Measurements from ENCODE around the gene KIF26A.
"Not testable (repeated sequence)": the region's sequence is repeated elsewhere in the genome, so short reads cannot be mapped to it uniquely, and the experiment has no call there.

The KIF26A gene

GRCh38 chr14:104206281-104206904 lies 68.0 kb downstream of the KIF26A start:
- DNase-seq (ENCODE audit: low read depth in 4 of 4, low spot score in 1 of 4) = no peak

- DNase-seq (ENCODE audit: low read depth in 4 of 4, low spot score in 1 of 4) = no peak
These were observed 69.0 kb downstream of the KIF26A start for GRCh38 chr14:104207142-104208014.

GRCh38 chr14:104208015-104208295 lies 69.6 kb downstream of the KIF26A start:
- DNase-seq (ENCODE audit: low read depth in 4 of 4, low spot score in 1 of 4) = not testable (repeated sequence)

- DNase-seq (ENCODE audit: low read depth in 4 of 4, low spot score in 1 of 4) = not testable (repeated sequence)
These were observed 69.9 kb downstream of the KIF26A start for GRCh38 chr14:104208331-104208730.

GRCh38 chr14:104209071-104209470 lies 70.7 kb downstream of the KIF26A start:
- not testable (repeated sequence) for DNase-seq (ENCODE audit: low read depth in 4 of 4, low spot score in 1 of 4)

- no peak for DNase-seq (ENCODE audit: low read depth in 4 of 4, low spot score in 1 of 4)
These were observed 71.8 kb downstream of the KIF26A start for GRCh38 chr14:104209985-104210816.

- DNase-seq (ENCODE audit: low read depth in 4 of 4, low spot score in 1 of 4) = no peak
These were observed 72.4 kb downstream of the KIF26A start for GRCh38 chr14:104210817-104211195.

- DNase-seq (ENCODE audit: low read depth in 4 of 4, low spot score in 1 of 4) = no peak
These were observed 72.8 kb downstream of the KIF26A start for GRCh38 chr14:104211215-104211614.

GRCh38 chr14:104211741-104212140 lies 73.4 kb downstream of the KIF26A start:
- DNase-seq (ENCODE audit: low read depth in 4 of 4, low spot score in 1 of 4) = no peak

GRCh38 chr14:104212206-104213095 lies 74.1 kb downstream of the KIF26A start:
- DNase-seq (ENCODE audit: low read depth in 4 of 4, low spot score in 1 of 4) = no peak

GRCh38 chr14:104213301-104214034 lies 75.1 kb downstream of the KIF26A start:
- DNase-seq (ENCODE audit: low read depth in 4 of 4, low spot score in 1 of 4) = no peak

- DNase-seq (ENCODE audit: low read depth in 4 of 4, low spot score in 1 of 4) = no peak
These were observed 76.2 kb downstream of the KIF26A start for GRCh38 chr14:104214431-104215218.

- no peak for DNase-seq (ENCODE audit: low read depth in 4 of 4, low spot score in 1 of 4)
These were observed 77.4 kb downstream of the KIF26A start for GRCh38 chr14:104215706-104216334.

GRCh38 chr14:104216457-104216856 lies 78.1 kb downstream of the KIF26A start:
- no peak for DNase-seq (ENCODE audit: low read depth in 4 of 4, low spot score in 1 of 4)

GRCh38 chr14:104217486-104218360 lies 79.3 kb downstream of the KIF26A start:
- DNase-seq (ENCODE audit: low read depth in 4 of 4, low spot score in 1 of 4) = no peak

GRCh38 chr14:104218361-104219180 lies 80.2 kb downstream of the KIF26A start:
- DNase-seq (ENCODE audit: low read depth in 4 of 4, low spot score in 1 of 4) = no peak

GRCh38 chr14:104219731-104220214 lies 81.4 kb downstream of the KIF26A start:
- DNase-seq (ENCODE audit: low read depth in 4 of 4, low spot score in 1 of 4) = no peak

Measured in stimulated activated CD4-positive, alpha-beta T cell treated with anti-CD3 and anti-CD28 coated beads, Interleukin-1b, Interleukin-23, amount 100 ng/mL, for 24 hours (primary cell).